ES-I3 (cell line): ENCODE results near the gene SPATA33.
A peak's percentile ranks its signal among the peaks of the same experiment; 100 is the strongest.
"Not testable (repeated sequence)": the region's sequence is repeated elsewhere in the genome, so short reads cannot be mapped to it uniquely, and the experiment has no call there.

ENCODE experiments used
- H3K36me3 ChIP-seq: 2 replicates; pipeline ENCODE4 v1.6.1; 2013; ENCODE audit warnings: mild to moderate bottlenecking, low read length, control low read depth, moderate library complexity; ENCODE audit not compliant: insufficient read depth
- H3K4me1 ChIP-seq: 2 replicates; pipeline ENCODE4 v1.6.1; 2013; ENCODE audit warnings: mild to moderate bottlenecking, control low read depth, low read length; ENCODE audit not compliant: insufficient read depth
- H3K9ac ChIP-seq: 2 replicates; pipeline ENCODE4 v1.6.1; 2013; ENCODE audit warnings: low read depth, mild to moderate bottlenecking, low read length, moderate library complexity
- H3K9me3 ChIP-seq: 2 replicates; pipeline ENCODE4 v1.6.1; 2013; ENCODE audit warnings: mild to moderate bottlenecking, low read length, moderate library complexity; ENCODE audit not compliant: control insufficient read depth, insufficient read depth

The SPATA33 gene

GRCh38 chr16:89641458-89642119 lies 16.0 kb upstream of the SPATA33 start:
- Histone ChIP-seq H3K9me3 (no peaks in the 10 kb centered on the region), H3K4me1 (no peaks in the 10 kb centered on the region), H3K9ac (no peak overlapping the region)

GRCh38 chr16:89642574-89642973 lies 15.1 kb upstream of the SPATA33 start:
- Histone ChIP-seq H3K4me1 (no peaks in the 10 kb centered on the region), H3K9me3 (no peaks in the 10 kb centered on the region), H3K9ac (no peak overlapping the region)

More at GRCh38 chr16:89641458-89642119, 16.0 kb upstream of the SPATA33 start:
- H3K36me3 ChIP-seq = no peaks in the 10 kb centered on the region; the same call in 1 of the 2 replicates

GRCh38 chr16:89643769-89644300 lies 13.8 kb upstream of the SPATA33 start:
- Histone ChIP-seq H3K9me3 (no peaks in the 10 kb centered on the region), H3K9ac (no peak overlapping the region), H3K4me1 (no peaks in the 10 kb centered on the region), H3K36me3 (peaks cover 4% of the 10 kb centered on the region)

More at GRCh38 chr16:89642574-89642973, 15.1 kb upstream of the SPATA33 start:
- H3K36me3 ChIP-seq = peaks cover 4% of the 10 kb centered on the region

GRCh38 chr16:89645122-89645521 lies 12.5 kb upstream of the SPATA33 start:
- no peaks in the 10 kb centered on the region for H3K9me3 ChIP-seq
- no peak overlapping the region for H3K9ac ChIP-seq
- peaks cover 4% of the 10 kb centered on the region for H3K36me3 ChIP-seq
- no peaks in the 10 kb centered on the region for H3K4me1 ChIP-seq

GRCh38 chr16:89646270-89646669 lies 11.4 kb upstream of the SPATA33 start:
- no peaks in the 10 kb centered on the region for H3K9me3 ChIP-seq
- no peak overlapping the region for H3K9ac ChIP-seq
- H3K4me1 ChIP-seq = no peaks in the 10 kb centered on the region
- peaks cover 4% of the 10 kb centered on the region for H3K36me3 ChIP-seq

GRCh38 chr16:89646906-89647305 lies 10.7 kb upstream of the SPATA33 start:
- Histone ChIP-seq H3K9me3 (no peaks in the 10 kb centered on the region), H3K36me3 (peaks cover 8% of the 10 kb centered on the region), H3K4me1 (no peaks in the 10 kb centered on the region), H3K9ac (no peak overlapping the region)

- no peak overlapping the region for H3K9ac ChIP-seq
- no peaks in the 10 kb centered on the region for H3K9me3 ChIP-seq
Observed at GRCh38 chr16:89651584-89651983, 6.1 kb upstream of the SPATA33 start.

DNA sequence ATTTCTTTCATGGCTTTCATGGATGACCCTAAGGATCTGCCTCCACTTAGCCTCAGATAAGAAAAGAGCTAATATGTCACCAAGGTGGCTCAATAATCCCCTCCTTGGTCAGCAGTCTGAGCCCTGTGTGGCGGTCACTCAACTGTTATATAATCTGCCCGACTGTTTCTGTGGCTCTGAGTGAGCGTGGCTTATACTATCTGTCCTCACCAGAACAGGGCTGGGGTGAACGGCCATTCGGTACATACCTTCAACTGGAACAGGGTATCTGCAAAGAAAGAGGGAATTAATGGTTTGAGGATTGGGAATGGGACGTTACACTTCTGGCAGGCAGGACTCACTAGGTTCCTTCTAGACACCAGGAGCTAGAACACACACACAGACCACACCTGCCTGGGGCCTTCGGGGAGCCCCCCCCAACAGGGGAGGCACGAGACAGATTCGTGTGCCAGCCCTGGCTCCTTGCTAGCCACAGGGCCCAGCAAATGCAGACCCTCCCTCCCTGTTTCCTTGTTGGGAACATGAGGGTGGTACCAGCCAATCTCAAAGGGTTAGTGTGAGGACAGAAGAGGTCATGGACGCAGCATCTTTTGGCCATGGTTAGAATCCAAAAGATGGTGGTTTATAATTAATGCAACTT lies 3.9 kb upstream of the SPATA33 start:
- Histone ChIP-seq H3K9me3 (no peaks in the 10 kb centered on the region), H3K4me1 (no peaks in the 10 kb centered on the region), H3K9ac (no peak overlapping the region), H3K36me3 (0 out of 2 replicates have a peak, but pooled peaks cover 4% of the 10 kb centered on the region)

More at GRCh38 chr16:89651584-89651983, 6.1 kb upstream of the SPATA33 start:
- Histone ChIP-seq H3K36me3 (peaks cover 8% of the 10 kb centered on the region; the same call in 1 of the 2 replicates), H3K4me1 (no peaks in the 10 kb centered on the region)

GRCh38 chr16:89655062-89655643 lies 2.5 kb upstream of the SPATA33 start:
- Histone ChIP-seq H3K36me3 (0 out of 2 replicates have a peak, but pooled peaks cover 4% of the 10 kb centered on the region), H3K9ac (no peak overlapping the region), H3K9me3 (no peaks in the 10 kb centered on the region), H3K4me1 (no peaks in the 10 kb centered on the region)

- Histone ChIP-seq H3K9me3 (no peaks in the 10 kb centered on the region), H3K4me1 (no peaks in the 10 kb centered on the region), H3K36me3 (peaks cover 9% of the 10 kb centered on the region), H3K9ac (peak overlapping the region; percentile 68; the same call in 1 of the 2 replicates)
Observed at GRCh38 chr16:89656435-89657121, 1.1 kb upstream of the SPATA33 start.

GRCh38 chr16:89658221-89658879 lies 714 bp downstream of the SPATA33 start:
- H3K9me3 ChIP-seq = no peaks in the 10 kb centered on the region
- H3K36me3 ChIP-seq = peaks cover 6% of the 10 kb centered on the region
- H3K9ac ChIP-seq = peak overlapping the region; percentile 68
- no peaks in the 10 kb centered on the region for H3K4me1 ChIP-seq

GRCh38 chr16:89660146-89660545 lies 2.5 kb downstream of the SPATA33 start:
- H3K9me3 ChIP-seq = no peaks in the 10 kb centered on the region
- no peaks in the 10 kb centered on the region for H3K4me1 ChIP-seq
- no peak overlapping the region for H3K9ac ChIP-seq
- H3K36me3 ChIP-seq = peaks cover 6% of the 10 kb centered on the region

DNA sequence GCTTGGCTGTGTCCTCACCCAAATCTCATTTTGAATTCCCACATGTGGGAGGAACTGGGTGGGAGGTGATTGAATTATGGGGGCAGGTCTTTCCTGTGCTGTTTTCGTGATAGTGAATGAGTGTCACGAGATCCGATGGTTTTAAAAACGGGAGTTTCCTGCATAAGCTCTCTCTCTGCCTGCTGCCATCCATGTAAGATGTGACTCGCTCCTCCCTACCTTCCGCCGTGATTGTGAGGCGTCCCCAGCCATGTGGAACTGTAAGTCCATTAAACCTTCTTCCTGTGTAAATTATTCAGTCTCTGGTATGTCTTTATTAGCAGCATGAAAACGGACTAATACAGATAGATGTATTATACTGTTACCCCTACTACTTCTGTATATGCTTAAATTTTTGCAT lies 3.6 kb downstream of the SPATA33 start:
- Histone ChIP-seq H3K36me3 (peaks cover 6% of the 10 kb centered on the region), H3K9me3 (no peaks in the 10 kb centered on the region), H3K4me1 (no peaks in the 10 kb centered on the region), H3K9ac (no peak overlapping the region)

DNA sequence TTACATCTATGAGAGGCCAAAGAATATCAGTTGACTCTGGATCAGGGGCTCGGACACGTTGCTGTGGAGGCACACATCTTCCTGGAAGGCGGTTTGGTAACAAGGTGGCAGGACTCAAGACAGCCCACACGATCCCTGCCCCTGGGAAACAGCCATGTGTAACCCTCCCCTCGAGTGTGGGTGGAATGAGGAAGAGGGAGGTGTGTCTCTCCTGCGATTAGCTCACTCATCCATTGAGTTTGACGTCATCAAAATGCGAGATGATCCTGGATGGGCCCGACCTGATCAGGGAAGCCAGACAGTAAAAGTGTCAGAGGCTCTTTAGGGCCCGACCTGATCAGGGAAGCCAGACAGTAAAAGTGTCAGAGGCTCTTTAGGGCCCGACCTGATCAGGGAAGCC lies 6.6 kb downstream of the SPATA33 start:
- H3K4me1 ChIP-seq, H3K9me3 ChIP-seq, H3K36me3 ChIP-seq, H3K9ac ChIP-seq: not testable (repeated sequence)
